Mammary epithelial cell (primary cell): ENCODE results near the gene UCN2.

ENCODE experiments used
- EZH2 ChIP-seq: IDR thresholded peaks from 2 replicates; pipeline ENCODE4 v1.6.1; 2012; ENCODE audit warnings: low read length, inconsistent platforms, borderline replicate concordance
- TF ChIP-seq, protein P1 (sequence below), 2 donors: IDR thresholded peaks in 1 of 2; conservative IDR thresholded peaks in 1 of 2; 2 replicates each; pipeline ENCODE4 v1.5.1; 2011 to 2012; ENCODE audit warnings: inconsistent platforms in 2 of 2, low read length in 2 of 2, mild to moderate bottlenecking in 2 of 2, control low read depth in 1 of 2, low read depth in 1 of 2; ENCODE audit not compliant: insufficient read depth in 1 of 2; ENCODE audit errors: extremely low read depth in 1 of 2

DNA sequence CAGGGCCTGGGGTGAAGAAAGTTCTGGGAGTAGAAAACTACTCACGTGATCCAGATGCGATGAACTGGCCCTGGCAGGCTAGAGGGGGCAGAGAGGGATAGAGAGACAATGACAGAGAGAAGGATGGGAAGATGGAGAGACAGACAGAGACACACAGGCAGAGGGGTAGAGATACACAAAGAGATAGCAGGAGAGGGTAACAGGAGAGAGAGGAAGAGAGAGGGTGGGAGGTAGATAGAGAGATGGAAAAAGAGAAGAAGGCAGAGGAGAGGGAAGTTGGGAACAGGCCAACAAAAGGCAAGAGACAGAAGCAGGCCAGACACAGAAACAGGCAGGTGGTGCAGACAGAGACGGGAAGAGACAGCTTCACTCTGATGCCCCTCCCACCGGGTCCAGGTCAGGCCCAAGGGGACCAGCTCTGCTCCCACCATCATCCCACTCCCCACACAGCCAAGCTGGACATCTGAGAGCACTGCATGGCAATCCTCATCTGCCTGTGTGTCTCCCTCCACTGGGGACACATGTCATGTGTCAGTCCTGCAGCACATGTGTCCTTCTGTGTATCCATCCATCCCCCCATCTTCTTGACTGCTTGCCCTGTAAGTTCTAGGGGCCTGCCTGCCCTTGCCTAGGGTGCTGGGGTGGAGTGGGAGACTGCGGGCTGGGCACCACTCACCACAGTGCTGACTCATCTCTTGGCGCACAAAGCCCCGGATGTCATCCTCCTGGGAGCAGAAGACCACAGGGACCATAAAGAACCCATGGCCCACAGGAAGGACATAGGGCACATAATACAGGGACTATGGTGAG, 2.2 kb upstream of the UCN2 start:
- TF ChIP-seq, protein P1, sequence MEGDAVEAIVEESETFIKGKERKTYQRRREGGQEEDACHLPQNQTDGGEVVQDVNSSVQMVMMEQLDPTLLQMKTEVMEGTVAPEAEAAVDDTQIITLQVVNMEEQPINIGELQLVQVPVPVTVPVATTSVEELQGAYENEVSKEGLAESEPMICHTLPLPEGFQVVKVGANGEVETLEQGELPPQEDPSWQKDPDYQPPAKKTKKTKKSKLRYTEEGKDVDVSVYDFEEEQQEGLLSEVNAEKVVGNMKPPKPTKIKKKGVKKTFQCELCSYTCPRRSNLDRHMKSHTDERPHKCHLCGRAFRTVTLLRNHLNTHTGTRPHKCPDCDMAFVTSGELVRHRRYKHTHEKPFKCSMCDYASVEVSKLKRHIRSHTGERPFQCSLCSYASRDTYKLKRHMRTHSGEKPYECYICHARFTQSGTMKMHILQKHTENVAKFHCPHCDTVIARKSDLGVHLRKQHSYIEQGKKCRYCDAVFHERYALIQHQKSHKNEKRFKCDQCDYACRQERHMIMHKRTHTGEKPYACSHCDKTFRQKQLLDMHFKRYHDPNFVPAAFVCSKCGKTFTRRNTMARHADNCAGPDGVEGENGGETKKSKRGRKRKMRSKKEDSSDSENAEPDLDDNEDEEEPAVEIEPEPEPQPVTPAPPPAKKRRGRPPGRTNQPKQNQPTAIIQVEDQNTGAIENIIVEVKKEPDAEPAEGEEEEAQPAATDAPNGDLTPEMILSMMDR (conservative IDR thresholded peaks at IDR 0.05 in 1 of 2, IDR thresholded peaks at IDR 0.05 in 1 of 2; ENCODE audit: extremely low read depth in 1 of 2, insufficient read depth in 1 of 2, low read depth in 1 of 2, low read length in 2 of 2), result no peak
- no peak for TF ChIP-seq EZH2
